ENCODE measurements around the gene OR2A5.
"Not testable (repeated sequence)": the region's sequence is repeated elsewhere in the genome, so short reads cannot be mapped to it uniquely, and the experiment has no call there.

The OR2A5 gene, protein sequence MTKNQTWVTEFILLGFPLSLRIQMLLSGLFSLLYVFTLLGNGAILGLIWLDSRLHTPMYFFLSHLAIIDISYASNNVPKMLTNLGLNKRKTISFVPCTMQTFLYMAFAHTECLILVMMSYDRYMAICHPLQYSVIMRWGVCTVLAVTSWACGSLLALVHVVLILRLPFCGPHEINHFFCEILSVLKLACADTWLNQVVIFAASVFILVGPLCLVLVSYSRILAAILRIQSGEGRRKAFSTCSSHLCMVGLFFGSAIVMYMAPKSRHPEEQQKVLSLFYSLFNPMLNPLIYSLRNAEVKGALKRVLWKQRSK

DNA sequence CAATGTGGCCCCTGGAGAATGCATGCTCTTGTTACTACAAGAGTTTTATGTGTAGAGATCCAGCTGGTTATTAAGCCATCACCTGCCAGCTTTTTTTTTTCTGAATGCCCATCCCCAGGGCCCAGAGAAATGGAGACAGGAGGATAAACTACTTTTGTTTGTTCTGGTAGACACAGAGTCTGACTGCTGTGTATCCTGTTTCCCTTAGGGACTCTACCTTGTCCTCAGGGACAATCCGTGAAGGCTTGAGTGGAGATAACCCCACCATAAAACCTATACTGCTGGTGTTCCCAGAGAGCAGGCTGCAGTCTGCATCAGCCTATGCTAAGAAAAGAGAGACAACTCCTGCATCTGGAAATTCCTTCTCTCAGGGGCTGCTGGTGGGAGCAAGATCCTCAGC lies at the start of gene OR2A5:
TSS of gene OR2A5 (plus strand) at position 301 of the 400 bp plus-strand sequence. CDS start 1,454 bp downstream, outside the sequence.
- no peak for DNase-seq

DNA sequence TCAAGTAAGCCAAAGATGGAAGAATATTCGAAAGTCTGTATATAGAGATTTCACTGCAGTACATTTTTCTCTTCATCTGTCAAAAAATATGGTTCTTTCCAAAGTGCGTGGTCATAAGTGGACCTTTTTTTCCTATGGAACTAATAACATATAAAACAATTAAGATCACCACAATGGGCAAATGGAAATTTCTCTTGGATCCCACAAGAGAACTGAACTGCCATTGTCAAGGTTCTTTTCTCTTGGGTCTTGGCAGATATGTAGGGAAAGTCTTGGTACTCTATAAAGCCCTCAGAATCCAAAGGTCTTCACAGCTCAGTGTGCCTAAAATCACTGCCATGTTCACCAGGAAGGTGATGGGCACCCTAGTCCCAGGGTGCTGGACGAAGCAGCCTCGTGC lies 48.7 kb upstream of the OR2A5 start, which contains the start of gene OR6B1:
TSS of gene OR6B1 (plus strand) at position 301 of the 400 bp plus-strand sequence. CDS start 3,677 bp downstream, outside the sequence.
- DNase-seq: no peak

DNA sequence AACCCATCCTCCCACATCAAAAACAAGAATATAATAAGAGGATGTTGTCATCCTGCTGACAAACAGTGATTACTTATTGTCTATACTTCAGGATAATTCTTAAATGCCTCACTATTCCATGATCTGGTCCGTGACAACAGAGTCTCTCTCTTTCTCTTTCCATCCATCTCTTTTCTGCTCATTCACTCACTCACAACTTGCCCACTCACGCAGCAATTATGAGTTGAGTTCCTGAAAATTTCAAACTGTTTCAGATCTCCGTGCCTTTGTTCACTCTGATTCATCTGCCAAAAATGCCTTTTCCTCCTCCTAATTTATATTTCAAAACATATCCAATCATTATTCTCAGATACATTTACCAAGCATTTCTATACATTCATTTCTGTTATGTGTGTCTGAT lies 47.2 kb upstream of the OR2A5 start:
- DNase-seq: no peak

DNA sequence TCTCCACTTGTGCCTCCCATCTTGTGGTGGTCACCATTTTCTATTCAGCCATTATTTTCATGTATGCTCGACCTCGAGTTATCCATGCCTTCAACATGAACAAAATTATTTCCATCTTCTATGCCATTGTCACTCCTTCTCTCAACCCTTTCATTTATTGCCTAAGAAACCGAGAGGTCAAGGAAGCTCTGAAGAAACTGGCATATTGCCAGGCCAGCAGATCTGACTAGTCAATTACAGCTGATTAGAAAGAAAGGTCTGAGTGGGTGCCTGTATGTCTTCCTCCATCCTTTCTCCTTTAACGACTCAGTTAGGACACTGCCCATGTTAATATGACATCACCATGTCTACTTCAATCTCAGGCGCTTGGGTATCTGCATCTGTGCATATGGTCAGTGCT lies 44.0 kb upstream of the OR2A5 start:
- DNase-seq: no peak

DNA sequence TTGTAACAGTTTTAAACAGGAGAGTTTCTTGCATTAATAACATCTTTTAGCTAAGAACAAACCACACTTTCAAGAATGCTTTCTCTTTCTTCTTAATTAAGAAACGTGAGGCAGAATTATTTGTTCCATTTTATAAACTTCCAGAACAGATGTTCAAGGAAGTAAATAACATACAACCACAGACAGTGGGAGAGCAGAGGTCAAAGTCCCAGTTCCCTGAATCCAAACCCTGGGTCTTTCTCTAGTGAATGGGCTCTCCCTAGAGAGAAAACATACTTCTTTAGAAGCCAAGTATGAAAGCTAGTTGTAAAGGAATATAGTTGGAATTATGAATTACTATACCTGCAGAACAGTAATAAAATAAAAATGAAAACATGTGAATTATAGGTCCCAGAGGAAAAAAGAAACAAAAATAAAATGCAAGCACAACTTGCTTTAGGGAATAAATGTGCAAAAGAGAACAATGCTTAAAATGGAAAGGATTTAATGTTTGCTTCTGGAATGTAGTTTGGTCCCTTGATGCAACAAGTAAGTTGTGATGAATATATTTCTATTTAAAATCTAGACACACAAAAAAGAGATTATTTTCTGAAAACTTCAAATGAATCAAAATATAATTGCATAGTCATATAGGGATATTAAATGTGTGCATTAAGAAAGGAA lies 42.6 kb upstream of the OR2A5 start:
- DNase-seq: no peak

DNA sequence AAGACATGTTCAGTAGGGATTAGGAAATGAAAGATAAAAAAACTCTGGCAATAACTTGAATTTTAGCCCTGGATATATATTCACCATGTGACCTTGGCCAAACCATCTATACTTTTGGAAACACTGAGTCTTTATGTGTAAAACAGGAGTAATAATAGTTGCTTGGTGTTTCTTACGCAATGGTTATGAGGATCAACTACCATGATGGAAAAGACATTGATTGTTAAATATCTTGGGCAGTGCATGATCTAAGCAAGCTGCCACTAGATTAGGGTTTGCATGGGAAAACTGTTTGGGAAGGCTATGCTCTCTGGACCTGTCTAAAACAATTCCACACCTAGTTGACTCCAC lies 42.1 kb upstream of the OR2A5 start:
- DNase-seq: no peak

DNA sequence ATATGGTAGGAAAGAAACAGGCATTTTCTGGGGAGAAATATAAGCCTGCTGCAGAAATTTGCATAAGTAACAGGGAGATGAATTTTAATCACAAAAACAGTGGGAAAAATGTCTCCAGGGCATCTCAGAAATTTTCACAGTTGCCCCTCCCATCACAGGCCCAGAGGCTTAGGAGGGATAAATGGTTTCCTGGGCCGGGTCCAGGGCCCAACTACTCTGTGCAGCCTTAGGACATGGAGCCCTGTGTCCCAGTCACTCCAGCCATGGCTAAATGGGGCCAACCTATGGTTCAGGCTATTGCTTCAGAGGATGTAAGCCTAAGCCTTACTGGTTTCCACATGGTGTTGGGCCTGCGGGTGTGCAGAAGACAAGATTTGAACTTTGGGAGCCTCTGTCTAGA lies 39.4 kb upstream of the OR2A5 start:
- DNase-seq: no peak

DNA sequence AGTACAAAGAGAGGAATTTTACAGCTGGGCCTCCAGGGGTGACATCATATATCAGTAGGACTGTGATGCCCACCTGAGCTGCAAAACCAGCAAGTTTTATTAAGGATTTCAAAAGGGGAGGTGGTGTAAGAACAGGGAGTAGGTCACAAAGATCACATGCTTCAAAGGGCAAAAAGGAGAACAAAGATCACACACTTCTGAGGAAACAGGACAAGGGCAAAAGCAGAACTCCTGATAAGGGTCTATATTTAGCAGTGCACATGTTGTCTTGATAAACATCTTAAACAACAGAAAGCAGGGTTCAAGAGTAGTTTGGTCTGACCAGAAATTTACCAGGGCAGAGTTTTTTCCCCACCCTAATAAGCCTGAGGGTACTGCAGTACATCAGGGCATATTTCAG lies 38.7 kb upstream of the OR2A5 start:
- peak; percentile 6 for DNase-seq

DNA sequence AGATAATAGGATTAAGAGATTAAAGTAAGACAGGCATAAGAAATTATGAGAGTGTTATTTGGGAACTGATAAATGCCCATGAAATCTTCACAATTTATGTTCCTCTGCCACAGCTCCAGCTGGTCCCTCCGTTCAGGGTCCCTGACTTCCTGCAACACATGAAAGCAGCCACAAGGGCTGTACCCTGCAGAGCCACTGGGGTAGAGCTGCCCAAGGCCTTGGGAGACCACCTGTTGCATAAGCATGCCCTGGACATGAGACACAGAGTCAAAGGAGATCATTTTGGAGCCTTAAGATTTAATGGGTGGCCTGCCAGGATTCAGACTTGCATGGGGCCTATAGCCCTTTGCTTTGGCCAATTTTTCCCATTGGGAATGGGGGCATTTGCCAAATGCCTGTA lies 37.9 kb upstream of the OR2A5 start:
- not testable (repeated sequence) for DNase-seq

DNA sequence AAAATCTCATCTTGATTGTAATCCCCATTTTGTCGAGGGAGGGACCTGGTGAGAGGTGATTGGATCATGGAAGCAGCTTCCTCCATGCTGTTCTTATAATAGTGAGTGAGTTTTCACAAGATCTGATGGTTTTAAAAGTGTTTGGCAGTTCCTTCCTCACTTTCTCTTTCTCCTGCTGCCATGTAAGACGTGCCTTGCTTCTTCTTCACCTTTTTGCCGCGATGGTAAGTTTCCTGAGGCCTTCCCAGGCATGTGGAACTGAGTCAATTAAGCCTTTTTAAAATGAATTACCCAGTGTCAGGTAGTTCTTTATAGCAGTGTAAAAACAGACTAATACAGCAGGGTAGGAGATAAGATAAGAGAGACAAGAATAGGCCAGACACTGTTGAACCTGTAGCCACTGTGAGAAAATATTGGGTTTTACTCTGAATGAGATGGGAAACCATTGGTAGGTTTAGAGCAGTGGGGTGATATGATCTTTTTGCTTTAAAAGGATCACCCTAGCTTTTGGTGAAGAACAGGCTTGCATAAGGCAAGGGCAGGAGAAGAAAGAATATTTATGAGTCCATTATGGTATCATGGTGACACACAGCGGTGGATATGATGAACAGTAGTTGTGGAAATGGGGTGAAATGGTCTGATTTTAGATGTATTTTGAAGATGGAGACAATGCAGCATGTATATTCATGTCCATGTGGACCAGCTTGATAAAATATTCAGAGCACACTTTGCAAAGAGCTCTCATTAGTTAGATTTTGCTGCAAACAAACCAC lies 37.1 kb upstream of the OR2A5 start:
- no peak for DNase-seq

DNA sequence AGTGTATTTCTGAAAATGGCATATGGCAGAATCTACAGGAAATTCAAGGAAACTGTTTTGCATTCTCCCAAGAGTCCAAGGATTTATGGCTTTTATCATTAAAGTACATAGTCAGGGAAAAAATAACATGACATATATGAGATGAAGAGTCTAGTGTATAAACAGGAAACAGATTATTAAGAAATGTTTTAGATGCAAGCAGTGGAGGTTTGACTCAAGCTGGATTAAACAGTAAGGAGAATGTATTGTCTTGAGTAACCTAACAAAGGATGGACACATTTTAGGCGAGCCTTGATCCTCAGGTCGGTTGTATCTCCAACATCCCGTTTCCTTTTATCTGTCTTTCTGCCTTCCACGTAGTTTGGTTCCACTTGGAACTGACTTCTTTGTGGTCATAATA lies 30.7 kb upstream of the OR2A5 start:
- no peak for DNase-seq

DNA sequence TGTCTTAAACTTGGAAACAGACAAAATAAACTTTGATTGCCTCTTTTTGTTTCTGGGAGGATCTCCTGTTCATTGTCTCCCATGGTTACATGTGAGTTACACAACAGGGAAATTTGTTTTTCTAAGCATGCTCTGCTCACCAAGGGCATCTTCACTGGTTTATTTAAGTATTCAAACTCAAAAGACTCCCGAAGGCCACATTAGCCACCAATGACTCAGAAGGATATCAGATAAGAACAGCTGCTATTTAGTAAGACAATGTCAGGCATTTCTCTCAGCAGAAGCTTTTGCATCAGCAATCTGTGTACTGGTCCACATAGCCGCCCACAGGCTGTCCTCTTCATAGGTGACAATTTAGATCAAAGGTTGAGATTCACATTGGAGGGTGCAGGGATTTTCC lies 29.3 kb upstream of the OR2A5 start:
- peak; percentile 12 for DNase-seq

DNA sequence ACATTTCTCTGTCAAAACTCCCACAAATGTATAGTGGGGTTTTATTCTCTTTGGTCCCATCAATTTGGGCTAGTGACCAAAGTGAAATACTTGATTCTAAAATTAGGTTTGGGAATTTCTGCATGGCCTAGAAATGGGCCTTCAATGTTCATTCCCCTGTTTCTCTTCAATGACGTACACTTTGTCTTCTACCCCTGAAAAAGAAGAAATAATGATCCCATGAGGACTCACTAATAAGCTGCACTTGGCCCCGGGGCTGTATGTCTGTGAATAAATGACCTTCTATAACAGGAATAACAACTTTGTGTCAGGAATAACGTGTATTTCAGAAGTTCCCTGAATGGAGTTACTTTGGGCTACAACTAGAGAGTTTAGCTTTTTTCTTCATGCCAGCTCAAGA lies 28.4 kb upstream of the OR2A5 start:
- no peak for DNase-seq

DNA sequence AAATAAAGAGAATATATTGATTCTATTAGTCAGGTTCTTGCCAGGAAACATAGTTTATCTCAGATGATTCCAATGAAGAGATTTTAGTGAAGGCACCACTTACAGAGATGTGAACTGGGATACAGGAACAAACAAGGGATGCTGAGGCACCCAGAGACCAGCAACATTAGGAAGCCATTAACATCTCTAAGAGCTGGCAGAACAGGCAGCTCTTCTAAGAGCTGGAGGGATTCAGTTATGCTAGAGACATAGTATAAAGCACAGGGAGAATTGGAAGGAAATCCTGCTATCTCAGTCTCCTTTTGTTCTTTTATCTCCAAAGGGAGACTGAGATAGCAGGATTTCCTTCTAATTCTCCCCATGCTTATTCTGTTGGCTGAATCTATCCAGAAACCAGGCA lies 26.6 kb upstream of the OR2A5 start:
- no peak for DNase-seq

DNA sequence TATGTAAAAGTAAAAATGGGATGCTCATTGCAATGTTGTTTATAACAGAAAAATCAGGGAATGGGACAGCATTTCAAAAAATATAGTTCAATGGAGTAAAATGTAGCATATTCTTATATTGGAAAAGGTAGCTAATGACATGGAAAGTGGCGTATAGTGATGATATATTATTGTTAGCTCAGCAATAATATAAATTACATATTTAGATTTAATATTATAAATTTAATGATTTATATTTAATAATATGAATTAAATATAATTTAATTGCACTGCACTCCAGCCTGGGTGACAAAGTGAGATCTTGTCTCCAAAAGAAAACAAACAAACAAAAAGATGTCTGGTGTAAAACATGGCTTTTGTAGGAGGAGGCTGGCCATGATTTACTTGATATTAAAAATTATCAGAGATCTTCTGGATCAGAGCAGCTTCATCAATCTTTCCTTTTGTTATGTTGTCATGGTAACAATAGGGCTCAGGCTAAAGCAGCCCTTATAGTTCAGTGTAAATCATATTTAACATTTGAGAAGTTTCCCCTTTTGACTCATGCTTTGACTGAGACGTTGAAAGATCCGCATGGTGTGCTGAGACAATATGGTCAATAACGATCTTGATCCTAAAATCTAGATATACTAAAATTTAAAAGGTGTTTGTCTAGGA lies 25.4 kb upstream of the OR2A5 start:
- DNase-seq: no peak

DNA sequence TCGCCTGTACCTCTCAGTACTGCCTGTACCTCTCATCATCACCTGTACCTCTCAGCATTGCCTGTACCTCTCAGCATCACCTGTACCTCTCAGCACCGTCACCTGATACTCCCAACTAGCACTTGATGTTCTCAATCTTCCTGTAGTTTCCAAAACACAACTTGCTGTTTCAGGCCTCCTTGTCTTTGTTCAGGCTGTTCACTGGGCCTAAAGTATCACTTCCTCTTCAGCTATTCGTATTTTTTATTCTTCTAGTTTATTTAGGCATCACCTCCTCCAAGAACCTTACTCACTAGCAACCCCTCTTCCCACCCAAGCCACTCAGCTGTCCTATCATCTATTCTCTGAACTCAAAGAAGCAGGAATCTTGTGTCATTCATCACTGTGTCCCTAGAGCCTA lies 24.5 kb upstream of the OR2A5 start:
- no peak for DNase-seq

DNA sequence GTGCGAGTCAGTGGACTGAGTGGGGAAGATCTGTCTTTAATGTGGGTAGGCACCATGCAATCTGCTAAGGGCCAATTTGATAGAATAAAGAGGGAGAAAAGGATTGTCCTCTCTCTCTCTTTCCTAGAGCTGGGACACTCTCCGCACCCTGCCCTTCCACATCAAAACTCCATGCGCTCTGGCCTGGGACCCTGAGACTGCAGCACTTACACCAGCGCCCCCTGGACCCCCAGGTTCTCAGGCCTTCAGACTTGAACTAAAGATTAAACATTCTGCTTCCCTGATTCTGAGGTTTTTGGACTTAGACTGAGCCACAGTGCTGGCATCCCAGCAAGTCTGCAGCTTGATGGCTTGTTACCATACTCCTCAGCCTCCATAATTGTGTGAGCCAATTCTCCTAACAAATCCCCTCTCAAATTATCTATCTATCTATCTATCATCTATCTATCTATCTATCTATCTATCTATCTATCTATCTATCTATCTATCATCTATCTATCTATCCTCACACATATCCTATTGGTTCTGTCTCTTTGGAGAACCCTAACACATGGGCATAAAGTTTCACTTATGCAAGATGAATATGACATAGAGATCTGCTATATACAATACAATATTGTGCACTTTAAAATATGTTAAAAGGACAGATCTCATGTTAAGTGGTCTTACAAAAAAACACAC lies 22.4 kb upstream of the OR2A5 start:
- no peak for DNase-seq

DNA sequence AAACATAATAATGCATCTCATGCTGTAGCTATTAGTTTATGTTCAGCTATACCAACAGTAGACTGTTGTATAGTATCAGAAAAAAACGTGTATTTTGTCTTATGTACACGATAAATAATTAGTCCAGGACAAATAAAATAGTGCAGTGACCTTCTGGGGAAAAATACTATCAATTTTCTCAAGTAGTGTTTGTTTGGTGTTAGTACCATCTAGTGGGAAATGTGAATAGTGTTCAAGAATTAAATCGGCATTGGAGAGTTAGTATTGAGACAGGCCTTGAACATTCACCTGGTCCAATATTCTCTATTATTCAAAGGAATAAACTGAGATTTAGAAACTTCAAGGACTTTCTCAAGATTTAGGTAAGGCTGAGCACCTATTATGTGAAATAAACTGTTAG lies 21.7 kb upstream of the OR2A5 start:
- DNase-seq: peak; percentile 40

DNA sequence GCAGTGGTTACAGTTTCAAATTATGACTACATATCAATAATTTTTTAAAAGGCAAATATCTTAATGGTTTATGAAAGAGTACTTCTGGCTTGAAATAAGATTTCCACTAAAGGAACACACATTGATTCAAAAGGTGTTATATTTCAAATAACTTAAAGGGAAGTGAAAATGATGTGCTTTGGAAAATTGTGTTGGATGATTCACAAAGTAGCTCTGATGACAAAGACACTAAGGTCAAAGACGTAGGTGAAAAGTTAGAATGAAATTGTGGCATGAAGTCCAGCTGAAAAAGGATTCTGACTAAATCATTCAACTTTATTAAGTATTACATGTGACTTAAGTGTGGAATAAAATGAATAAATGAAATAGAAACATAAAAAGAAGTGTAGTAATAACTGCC lies 20.8 kb upstream of the OR2A5 start:
- no peak for DNase-seq

DNA sequence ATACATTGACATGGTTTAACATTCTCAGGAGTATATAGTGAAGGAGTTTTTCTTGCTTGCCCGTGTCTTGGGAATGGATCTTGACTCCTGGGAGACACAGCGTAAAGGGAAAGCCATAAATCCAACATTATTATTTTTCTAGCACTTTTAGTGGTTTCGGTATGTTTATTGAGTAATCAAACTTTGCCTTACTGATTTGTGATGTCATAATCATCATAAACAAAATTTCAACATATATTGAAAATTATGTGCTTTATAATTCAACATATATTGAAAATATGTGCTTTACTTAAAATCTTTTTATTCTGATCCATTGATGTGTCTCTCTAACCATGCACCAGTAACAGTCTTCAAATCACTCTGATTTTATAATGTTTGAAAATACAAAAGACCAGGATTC lies 20.2 kb upstream of the OR2A5 start:
- no peak for DNase-seq

DNA sequence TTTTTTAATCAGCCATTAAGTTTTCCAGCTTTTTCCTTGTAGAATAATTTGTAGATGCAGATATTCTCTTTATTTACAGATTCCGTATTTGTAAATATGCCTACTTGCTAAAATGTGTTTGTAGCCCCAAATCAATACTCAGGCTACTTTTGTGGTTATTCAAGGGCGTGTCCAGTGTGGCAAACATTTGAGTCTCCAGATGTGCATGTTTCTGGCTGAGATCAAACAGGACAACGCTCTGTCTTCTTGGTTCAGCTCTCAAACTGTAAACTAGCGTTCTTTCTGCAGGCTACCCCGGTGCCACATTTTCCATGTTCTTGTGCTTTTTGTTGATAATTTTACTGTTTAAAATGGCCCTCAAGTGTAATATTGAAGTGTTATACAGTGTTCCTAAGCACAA lies 16.2 kb upstream of the OR2A5 start:
- DNase-seq: no peak

DNA sequence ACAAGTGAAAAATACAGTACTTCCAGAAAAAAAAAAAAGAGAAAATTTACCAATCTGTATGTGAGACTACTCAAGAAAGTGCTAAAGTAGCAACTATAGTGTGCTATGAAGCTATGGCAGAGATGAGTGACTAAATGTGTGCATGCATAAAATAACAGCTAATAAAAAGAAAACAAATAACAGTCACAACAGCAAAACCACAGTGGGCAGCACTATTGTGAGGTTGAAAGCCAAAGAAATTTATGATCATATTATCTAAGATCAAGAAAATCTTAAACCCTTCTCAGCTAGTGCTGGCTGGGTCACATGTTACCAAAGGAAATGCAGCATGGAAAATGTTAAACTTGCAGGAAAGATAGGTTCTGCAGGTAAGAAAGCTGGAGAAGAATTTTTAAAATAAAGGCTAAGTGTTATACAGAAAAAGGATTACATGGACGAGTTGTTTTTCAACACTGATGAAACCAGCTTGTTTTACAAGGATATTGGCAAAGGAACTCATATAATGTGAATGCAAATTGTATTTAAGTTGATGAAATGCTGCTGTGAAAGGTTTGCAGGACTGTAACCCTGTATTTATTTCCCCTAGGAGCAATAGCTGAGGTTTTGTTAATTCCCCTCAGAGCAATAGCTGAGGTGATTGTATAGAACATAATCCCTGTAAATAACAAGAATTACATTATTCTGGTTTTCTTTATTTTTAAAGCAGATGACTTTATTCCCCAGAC lies 15.6 kb upstream of the OR2A5 start:
- DNase-seq: no peak

All from hematopoietic multipotent progenitor cell treated with erythropoietin and hydrocortisone succinate and interleukin-3 and kit ligand, for 8 days (in vitro differentiated cells).